NCI-H526 treated with DMSO at 0.1 percent for 48 hours (cell line): ENCODE results near the gene CNTN5.

Experiments
- DNase-seq: peaks from one replicate; lab custom pipeline; 2025; lab: John Stamatoyannopoulos, UW

CNTN5 gene

GRCh38 chr11:99406345-99406744 is 385.6 kb downstream of the CNTN5 start:
- no peak for DNase-seq

GRCh38 chr11:99410636-99411035 is 389.9 kb downstream of the CNTN5 start:
- DNase-seq: no peak

DNA sequence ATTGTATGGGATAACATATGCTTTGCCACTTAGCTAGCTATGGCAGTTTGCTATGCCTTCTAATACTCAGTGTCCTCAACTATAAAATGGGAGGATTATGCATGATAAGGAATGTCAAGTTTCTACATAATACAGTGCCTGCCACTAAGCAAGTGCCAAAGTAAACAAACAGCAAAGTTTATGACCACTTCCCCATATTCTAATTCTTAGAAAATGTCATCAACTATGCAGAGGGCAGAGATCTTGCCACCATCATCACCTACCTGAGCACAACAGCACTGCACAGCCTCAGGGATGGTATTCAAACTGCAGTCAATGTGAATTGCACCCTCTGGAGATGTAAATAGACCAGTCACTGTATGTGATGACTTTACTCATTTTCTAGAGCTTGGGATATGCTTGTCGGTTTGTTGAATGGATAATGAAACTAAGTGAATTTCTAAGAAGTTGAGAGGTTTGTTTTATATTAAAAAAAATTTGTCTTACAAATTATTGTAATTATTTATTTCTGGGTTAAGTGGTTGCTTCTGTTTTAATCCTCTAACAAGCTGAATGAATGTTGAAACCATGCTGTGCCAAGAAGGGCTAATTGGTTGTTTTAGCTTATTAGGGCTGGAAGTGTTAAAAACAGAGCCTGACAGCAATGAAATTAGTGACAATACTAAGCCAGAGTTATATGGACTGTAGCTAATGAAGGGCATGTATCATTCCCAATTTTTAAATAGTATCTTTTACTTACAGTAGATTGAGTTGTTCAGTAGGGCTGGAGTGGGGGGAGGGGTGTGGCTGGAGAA is 398.4 kb downstream of the CNTN5 start:
- DNase-seq: no peak

GRCh38 chr11:99419991-99420390 is 399.2 kb downstream of the CNTN5 start:
- no peak for DNase-seq

DNA sequence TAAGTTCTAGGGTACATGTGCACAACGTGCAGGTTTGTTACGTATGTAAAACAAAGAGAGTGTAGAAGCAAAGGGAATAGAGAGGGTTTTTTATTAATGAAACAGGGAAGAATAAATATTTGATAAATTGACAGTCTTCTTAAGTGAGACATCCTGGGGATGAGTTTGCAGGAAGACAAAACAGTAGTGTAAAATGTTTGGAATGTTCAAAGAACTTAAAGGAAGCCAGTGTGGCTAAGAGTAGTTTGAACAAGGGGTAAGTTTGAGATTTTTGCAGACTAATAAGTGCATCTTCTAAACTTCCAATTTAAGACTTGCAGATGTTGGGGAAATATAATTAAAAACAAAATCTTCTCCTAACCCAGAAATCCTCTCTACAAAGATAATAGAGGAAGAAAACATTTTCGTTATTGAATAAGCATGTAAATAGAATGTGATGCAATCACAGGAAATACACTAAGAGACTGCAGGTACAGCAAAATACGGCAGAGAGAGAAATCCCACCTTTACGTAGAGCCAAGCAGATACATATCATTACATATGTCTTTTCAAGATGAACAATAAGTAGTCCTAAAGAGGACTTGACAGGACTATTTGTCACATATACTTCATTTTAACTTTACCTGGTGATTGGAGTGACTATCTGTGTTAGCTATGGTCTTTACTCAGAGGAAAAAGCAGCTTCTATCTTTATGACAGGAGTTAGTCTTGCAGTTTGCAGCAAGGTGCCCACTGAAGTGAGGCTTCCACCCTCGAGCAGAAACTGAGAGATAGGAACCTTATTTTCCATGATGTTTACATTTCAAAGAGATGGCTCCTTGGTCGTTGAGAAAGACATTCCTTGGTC is 402.1 kb downstream of the CNTN5 start:
- no peak for DNase-seq

DNA sequence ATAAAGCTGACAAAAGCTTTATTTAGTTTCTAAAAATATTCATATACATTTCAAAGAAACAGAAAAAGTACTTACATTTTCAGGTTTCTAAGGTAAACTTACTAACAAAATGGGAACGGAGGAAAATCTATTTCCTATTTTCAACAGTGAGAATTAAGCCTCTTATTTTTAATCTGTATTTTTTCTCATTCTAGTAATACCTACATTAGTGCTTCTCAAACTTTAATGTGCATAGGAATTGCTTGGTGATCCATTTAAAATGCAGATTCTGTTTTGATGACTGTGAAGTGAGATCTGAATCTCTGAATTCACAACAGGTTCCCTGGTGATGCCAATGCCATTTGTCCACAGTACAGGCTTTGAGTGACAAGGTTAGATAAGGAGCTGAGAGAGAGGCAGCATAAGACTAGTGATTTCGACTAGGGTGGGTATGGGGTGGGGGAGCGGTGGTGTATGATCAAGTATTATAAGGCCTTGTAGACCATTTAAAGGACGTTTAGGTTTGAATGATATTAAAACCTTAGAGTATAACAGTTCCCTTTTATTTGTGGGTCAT is 402.8 kb downstream of the CNTN5 start:
- DNase-seq: no peak

DNA sequence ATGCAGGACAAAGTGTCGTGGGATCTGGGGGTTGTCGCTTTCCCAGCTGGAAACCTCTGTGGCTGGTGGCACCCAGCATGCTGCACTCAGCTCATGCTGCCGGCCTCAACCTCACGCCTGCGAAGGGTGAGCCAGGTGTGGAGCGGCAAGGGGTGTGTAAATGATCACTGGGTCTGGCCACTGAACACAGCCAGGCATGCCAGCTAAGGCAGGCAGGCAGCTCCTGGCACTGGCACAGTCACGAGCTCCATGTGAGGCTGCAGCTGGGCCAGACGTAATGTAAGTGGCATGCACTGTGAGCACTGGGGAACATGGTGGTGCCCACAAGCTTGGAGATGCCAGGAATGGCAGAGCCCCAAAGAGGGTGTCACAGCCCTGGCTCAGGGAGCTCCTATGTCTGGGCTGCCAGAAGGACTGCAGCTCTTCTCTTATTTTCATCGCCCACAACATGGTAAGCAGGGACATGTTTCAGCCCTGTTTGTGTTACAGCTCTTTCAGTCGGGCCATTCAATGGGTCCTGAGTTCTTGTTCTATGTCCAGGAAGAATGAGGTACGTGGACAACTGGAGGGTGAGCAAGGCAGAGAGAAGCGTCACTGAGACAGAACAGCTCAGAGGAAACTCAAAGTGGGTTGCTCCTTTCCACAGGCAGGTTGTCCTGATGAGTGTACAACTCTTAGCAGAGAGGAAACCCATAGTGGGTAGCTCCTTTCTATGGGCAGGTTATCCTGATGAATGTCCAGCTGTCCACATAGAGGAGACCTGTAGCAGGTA is 403.8 kb downstream of the CNTN5 start:
- no peak for DNase-seq

GRCh38 chr11:99425596-99425995 is 404.8 kb downstream of the CNTN5 start:
- no peak for DNase-seq

DNA sequence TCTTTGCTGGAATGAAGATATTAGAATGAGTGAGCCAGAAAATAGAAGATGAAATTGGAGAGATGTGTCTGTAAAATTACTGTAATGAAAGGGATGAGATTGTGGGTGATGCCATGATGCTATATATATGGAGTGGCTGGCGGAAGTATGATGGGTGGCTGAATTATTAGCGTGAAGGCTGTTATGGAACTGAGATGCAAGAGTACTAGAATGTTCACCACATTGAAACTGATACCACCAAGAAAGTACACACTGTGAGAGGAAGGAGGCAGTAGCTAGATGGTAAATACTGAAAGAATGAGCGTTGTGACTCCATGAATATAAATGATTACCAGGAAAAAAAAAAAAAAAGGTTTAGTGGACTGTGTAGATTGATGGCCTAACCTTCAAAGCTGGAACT is 411.9 kb downstream of the CNTN5 start:
- no peak for DNase-seq

DNA sequence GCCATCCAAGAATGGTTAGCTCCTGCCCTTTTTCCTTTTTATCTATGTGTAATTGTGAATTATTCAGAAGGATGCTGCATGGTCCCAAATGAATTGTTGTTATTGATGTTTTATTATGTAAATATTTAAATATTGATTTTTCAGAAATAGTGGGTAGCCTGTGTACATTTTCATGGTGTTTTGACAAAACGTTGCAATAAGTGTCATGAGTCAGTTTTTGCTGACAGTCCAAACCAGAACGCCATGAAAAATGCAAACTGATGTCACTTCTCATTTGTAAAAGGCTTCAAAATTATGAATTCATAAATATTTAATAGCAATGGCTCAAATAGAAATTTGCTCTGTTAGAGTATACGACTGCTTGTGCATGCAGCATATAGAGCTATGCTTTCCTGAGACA is 422.5 kb downstream of the CNTN5 start:
- no peak for DNase-seq

DNA sequence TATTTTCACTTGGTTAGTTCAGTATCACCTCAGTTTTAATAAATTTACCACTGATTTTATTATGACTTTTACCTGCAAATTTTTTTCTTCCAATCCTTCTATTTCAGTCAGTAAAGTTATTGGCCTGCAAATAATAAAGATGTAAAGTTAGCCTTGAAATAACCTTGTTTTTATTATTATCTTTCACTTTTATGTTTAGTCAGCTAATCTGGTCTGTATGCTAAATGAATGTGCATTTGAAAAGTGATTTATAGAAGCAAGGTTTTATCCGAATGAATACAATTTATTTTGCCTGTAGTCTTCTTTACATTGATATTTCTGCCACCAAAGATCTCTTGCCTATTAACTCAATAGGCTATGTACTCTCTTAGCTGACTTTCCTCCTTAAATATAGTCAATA is 425.7 kb downstream of the CNTN5 start:
- DNase-seq: no peak

- no peak for DNase-seq
These were observed 428.6 kb downstream of the CNTN5 start for GRCh38 chr11:99449345-99449744.

- DNase-seq: no peak
These were observed 431.3 kb downstream of the CNTN5 start for GRCh38 chr11:99452075-99452474.

DNA sequence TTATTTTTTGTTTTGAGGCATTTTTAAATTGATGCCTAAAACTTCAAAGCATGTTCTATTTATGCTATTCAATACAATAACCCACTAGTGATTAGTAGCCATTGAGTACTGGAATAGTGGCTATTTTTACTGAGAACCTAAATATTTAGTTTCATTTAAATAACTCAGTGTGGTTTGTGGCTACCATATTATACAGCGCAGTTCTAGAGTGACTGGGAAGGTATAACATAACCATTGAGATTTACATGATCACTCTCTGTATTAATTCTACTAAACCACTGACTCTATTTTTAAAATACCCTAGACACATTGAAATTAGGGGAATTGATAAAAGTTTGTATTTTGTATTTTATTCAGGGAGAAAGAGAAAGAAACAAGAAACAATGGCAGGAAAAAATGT is 441.2 kb downstream of the CNTN5 start:
- DNase-seq: no peak

DNA sequence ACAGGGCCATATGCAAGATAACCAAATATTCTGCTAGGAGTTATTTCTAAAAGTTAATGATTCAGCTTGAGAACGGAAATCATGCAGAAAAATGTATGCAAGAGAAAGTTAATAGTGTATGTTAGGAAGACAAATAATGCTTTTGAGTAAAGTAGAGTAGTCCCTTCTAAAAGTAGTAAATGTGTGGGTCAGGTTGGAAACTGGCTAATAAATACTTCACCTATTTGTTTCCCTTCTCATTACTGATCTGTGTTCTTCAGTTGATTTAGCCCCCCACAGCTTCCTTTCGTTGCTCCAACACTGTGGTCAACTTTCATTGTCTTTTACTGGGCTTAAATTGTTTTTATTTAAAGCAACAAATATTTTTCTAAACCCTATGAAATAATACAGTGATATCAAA is 444.2 kb downstream of the CNTN5 start:
- no peak for DNase-seq

- no peak for DNase-seq
These were observed 468.8 kb downstream of the CNTN5 start for GRCh38 chr11:99489581-99489980.

- DNase-seq: no peak
These were observed 473.3 kb downstream of the CNTN5 start for GRCh38 chr11:99494065-99494464.

DNA sequence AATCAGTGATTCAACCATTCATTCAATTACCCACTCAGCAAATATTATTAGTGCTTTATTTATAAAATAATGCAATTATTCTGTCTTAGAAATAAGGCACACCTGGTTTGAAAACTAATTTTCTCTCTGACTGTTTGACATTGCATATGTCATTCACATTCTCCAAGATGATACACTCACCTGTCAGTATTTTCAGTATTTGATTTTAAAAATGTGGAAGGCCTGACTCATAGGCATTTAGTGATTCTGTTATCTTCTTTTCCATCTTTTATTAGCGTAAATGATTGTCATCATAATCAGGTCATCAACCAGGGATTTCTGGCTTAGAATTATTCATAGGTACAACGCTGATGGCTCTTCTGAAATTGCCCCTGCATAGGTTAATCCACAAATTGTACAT is 480.9 kb downstream of the CNTN5 start:
- DNase-seq: no peak

- DNase-seq: no peak
These were observed 484.6 kb downstream of the CNTN5 start for GRCh38 chr11:99505316-99505715.

GRCh38 chr11:99505831-99506230 is 485.1 kb downstream of the CNTN5 start:
- no peak for DNase-seq

GRCh38 chr11:99509863-99510262 is 489.1 kb downstream of the CNTN5 start:
- no peak for DNase-seq

- no peak for DNase-seq
These were observed 492.6 kb downstream of the CNTN5 start for GRCh38 chr11:99513368-99513767.
